GM21576 (cell line): ENCODE measurements around the gene HNRNPH3.

Experiments
- ATAC-seq: cut with Tn5 transposase; IDR thresholded peaks from one replicate; pipeline ENCODE4 v1.9.1; 2021; ENCODE audit warnings: mild to moderate bottlenecking, moderate library complexity; ENCODE audit not compliant: unreplicated experiment

The HNRNPH3 gene

DNA sequence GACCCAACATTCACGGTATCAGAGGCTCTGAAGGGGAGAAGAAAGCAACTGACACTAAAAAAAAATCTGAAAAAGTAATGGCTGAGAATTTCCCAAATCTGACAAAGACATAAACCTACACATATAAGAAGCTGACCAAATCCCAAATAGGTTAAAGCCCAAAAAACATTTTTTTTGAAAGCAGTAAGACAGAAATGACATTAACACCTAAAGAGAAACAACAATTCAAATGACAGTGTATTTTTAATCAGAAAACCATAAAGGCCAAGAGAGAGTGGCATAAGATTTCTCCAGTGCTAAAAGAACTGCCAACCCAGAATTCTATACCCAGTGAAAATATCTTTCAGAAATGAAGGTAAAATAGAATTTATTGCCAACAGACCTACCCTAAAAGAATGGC lies 39.7 kb downstream of the HNRNPH3 start:
- no peak for ATAC-seq

DNA sequence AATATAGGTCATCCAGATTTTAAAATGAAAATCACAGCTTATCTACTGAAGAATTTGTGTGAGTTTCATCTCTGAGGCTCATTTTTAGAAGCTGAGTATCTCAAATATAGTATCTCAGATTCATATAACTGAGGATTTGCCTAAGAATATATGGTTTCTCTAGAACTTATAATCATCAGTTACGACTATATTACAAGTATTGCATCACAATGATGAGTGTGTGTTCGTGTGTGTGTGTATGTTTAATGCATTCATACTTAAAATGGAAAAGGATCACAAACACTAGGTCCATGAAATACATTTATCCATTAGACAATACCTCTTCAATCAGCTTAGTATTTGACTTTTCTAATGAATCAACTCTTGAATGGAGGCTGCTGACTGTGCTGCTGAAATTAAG lies 53.9 kb downstream of the HNRNPH3 start:
- no peak for ATAC-seq
